ENCODE measurements around the gene NEGR1.

NEGR1 gene

DNA sequence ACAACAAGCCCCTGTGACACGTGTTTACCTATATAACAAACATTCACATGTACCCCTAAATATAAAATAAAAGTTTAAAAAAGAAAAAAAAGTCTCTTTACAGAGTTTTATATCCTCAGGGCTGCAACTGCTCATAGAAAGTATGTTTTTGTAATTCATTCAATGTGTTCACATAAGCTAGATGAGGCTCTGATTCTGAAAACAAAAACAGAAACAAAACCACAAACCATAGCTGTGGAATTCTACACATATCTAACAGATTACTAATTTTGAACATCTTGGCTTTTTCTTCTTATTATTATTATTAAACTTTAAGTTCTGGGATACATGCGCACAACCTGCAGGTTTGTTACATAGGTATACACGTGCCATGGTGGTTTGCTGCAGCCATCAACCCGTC, 621.9 kb downstream of the NEGR1 start:
- no peak for DNase-seq

DNA sequence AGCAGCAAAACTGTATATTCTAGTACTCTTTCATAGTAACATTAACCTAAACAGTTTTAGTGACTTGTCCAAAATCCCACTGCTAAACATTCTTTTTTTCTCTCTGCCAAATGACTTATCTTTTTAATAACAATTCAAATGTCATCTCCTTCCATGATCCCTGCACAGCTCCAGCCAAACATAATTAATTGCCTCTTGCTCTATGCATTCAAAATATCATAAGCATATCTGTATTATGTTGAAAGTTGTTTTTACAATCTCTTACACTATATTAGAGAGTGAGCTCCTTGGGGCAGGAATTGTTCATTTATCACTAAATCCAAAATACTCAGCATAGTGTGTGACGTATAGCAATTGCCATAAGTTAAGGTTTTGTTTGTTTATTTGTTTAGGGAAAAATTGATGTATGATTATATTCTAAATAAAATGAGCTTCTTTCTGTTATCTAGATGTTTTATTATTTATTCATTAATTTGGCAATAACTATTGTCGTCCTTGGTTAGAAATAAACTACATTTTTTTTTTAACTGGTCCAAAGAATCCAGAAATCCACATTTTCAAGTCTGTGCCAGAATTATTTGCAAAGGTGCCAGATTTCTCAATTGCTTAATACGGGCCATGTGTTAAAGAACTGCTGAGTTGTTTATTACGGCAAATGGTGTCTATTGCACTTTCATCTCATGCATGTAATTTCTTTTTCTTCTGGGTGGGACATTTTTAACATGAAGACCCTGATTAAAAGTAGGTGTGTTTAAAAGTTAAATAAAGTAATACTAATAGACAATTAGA, 624.3 kb downstream of the NEGR1 start:
- no peak for DNase-seq

DNA sequence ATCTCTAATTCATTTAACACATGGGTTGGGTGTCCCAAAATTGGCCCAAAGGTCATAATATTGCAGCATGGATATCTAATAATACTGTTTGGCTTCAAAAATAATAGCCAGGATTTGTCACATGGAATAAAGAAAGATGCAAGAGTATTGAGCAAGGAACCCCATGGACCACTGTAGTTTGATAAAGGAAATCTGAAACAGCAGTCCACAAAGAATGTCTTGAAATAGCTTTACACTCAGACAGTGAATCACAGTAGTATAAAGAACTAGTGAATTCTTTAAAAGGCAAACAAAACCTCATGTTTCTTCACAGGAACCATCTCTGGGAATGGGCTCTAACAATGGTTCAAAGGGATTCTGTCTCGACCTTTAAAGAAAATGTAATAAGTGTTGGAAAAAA, 625.4 kb downstream of the NEGR1 start:
- DNase-seq, result no peak

- no peak for DNase-seq
These were observed 626.7 kb downstream of the NEGR1 start for GRCh38 chr1:71655604-71656003.

DNA sequence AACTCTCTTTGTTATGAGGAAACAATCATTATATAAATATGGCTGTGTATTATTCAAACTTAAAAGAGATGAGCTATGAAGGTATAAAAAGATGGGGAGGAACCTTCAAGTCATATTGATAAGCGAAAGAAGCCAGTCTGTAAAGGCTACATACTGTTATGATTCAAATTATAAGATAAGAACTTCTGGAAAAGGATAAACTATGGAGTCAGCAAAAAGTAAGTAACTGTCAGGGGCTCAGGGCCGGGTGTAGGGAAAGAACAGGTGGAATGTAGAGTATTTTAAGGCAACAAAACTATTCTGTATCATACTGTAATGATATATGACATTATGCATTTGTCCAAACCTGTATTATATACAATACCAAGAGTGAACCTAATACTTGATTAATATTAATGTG, 628.4 kb downstream of the NEGR1 start:
- no peak for DNase-seq

DNA sequence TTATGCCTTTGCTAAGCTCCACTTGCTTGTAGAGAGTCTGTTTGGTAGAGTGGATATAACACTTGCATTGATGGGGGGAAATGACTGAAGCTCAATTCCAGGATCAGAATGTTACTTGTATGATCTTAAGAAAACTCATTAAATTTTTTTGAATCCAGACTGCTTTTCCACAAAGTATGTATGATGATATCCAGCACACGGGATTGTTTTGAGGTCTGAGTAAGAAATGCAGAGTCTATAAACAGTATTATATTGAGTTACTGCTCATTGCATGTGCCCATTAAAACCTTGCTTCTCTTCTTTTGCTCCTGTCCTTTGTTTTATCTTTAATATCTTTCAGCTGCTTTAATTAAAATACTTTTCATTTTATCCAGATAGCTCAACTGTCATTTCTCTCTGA, 631.1 kb downstream of the NEGR1 start:
- no peak for DNase-seq

GRCh38 chr1:71650119-71650518, 632.2 kb downstream of the NEGR1 start:
- DNase-seq, result no peak

- DNase-seq, result no peak
These were observed 632.7 kb downstream of the NEGR1 start for GRCh38 chr1:71649608-71650007.

- no peak for DNase-seq
These were observed 634.6 kb downstream of the NEGR1 start for GRCh38 chr1:71647513-71648300.

GRCh38 chr1:71645015-71645414, 637.3 kb downstream of the NEGR1 start:
- DNase-seq, result no peak

GRCh38 chr1:71641903-71642302, 640.4 kb downstream of the NEGR1 start:
- no peak for DNase-seq

GRCh38 chr1:71640998-71641397, 641.3 kb downstream of the NEGR1 start:
- DNase-seq, result no peak

- DNase-seq, result no peak
These were observed 642.2 kb downstream of the NEGR1 start for GRCh38 chr1:71640116-71640515.

- DNase-seq, result no peak
These were observed 644.1 kb downstream of the NEGR1 start for GRCh38 chr1:71638081-71638766.

DNA sequence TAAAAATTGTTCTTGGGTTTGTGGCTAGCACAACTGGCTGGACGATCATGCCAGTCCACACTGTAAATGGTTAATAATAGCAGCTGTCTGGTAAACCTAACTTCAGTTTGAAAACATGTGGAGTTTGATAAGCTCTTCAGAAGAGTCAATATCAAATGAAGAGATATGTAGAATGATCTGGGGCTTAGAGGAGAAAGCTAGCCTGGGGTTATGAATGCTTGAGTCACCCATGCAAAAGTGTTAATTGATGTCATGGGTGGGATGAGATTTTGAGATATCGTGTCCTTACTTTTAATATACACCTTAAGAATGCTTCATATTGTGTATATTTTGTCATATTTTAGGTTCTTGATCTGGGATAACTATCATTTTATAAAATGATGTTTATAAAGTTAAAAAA, 646.8 kb downstream of the NEGR1 start:
- no peak for DNase-seq

DNA sequence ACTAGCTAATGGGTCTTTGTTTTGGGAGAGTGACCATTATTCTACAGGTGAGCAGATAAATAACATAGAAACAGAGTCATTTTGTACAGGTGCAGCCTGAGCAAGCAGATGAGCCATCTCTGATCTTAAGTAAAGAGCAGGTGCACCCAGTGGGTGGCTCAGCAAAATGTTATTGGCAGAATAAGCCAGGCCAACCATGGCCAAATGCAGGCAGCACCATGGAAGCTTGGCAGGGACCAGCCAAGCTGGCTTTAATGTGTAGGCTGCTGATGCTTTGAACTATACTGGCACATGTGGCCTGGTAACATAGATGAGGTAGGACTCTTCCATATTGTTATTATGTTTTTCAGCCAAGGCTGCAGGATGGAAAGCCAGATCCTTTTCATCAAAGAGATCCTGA, 648.2 kb downstream of the NEGR1 start:
- no peak for DNase-seq

DNA sequence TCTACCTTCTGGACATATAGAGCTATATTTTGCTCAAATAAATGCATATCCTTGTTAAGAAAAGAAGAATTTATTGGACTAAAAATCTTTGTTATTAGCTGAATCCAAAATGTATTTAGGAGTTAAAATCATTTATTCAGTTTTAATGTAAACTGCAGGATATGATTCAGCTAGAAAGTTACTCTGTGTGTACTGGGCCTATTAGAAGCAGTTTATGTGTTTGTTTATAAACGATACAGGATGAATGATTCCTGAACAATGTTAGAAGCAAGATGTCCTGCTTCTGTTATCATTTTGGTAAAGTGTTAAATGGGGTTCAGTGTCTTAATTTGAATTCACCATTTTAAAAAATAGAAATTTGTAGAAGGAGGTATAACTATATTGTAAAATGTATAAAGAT, 652.3 kb downstream of the NEGR1 start:
- DNase-seq, result no peak

GRCh38 chr1:71625004-71625403, 657.3 kb downstream of the NEGR1 start:
- DNase-seq, result no peak

- no peak for DNase-seq
These were observed 658.5 kb downstream of the NEGR1 start for GRCh38 chr1:71623888-71624287.

GRCh38 chr1:71621785-71622184, 660.6 kb downstream of the NEGR1 start:
- no peak for DNase-seq

- no peak for DNase-seq
These were observed 663.4 kb downstream of the NEGR1 start for GRCh38 chr1:71618766-71619530.

GRCh38 chr1:71618191-71618590, 664.1 kb downstream of the NEGR1 start:
- no peak for DNase-seq

GRCh38 chr1:71610476-71610875, 671.9 kb downstream of the NEGR1 start:
- no peak for DNase-seq
